Motor neuron (in vitro differentiated cells): ENCODE data around the gene SART3. TPM values are rescaled to one million over a fixed set of nuclear protein-coding genes. Genes with fewer than 3 reads are reported as not detected.
A peak's percentile ranks its signal among the peaks of the same experiment; 100 is the strongest.

ENCODE experiments used
- ATAC-seq, 8 experiments: fragments of 200-7000 bp; cut with Tn5 transposase; replicated peaks in 6 of 8; 2 replicates each; pipeline ENCODE4 v1.8.0; 2021; ENCODE audit warnings: mild to moderate bottlenecking in 8 of 8, moderate library complexity in 8 of 8
- H3K27ac ChIP-seq, 2 donors: fragments of 250-450 bp; sonication (Bioruptor Pico); 2 replicates each; pipeline ENCODE4 v1.9.0; 2021; ENCODE audit warnings: antibody characterized with exemption in 2 of 2, mild to moderate bottlenecking in 2 of 2, moderate library complexity in 1 of 2
- H3K4me1 ChIP-seq, 2 donors: fragments of 250-450 bp; sonication (Bioruptor Pico); replicated peaks in 1 of 2; 2 replicates each; pipeline ENCODE4 v1.6.1; 2021; ENCODE audit warnings: antibody characterized with exemption in 2 of 2, mild to moderate bottlenecking in 2 of 2, moderate library complexity in 1 of 2
- H3K4me3 ChIP-seq, 5 donors: fragments of 250-450 bp; sonication (Bioruptor Pico); 2 replicates each; pipeline ENCODE4 v1.9.0; 2021; ENCODE audit warnings: antibody characterized with exemption in 5 of 5, mild to moderate bottlenecking in 5 of 5, moderate library complexity in 4 of 5
- WGBS, 10 experiments: fragments of 450-650 bp; shearing (Covaris generic); methylation state at CpG; one replicate each; pipeline ENCODE4 v1.0.0; 2022; 5-methylcytosine and 5-hydroxymethylcytosine counted together
- in situ Hi-C, 9 experiments: fragments of 400-800 bp; cut with MboI; loops; one replicate each; pipeline ENCODE4 v1.15.0; 2021; ENCODE audit warnings: low sequenced_read_pairs in 9 of 9, low pct_unique_long_range_greater_than_20kb in 2 of 9; ENCODE audit not compliant: unreplicated experiment in 9 of 9
- total RNA-seq, 8 experiments: library from RNA; unstranded; fragments of 300-600 nt; gene quantifications; 2 replicates each; pipeline versions ENCODE4 v1.2.3 to v1.2.4, GENCODE V29; 2022

The SART3 gene
- total RNA-seq, 8 experiments from 2014 or later = 39.7 to 68.7 (median 46.1) TPM

GRCh38 chr12:108517288-108518100 is 43.5 kb downstream of the SART3 start:
- in situ Hi-C loops = loop anchor here in 1 of 9 experiments (25.0 kb wide), 1 partner anchor 580 kb away; no protein-coding TSS in a partner anchor
- Histone ChIP-seq H3K27ac (no peak overlapping the region), H3K4me3 (no peak overlapping the region), H3K4me1 (peaks cover 4 to 7% of the 10 kb centered on the region in 2 donors)
- 60 to 100% (median 90%) methylated on average over 1 to 7 of the region's 12 CpGs; no CpG with 5 or more reads in 4 of the 10 experiments for WGBS, 10 experiments
- no peak for ATAC-seq

- no peak overlapping the region for H3K4me3 ChIP-seq
- no peak overlapping the region for H3K27ac ChIP-seq
- peaks cover 6 to 10% of the 10 kb centered on the region in 2 donors for H3K4me1 ChIP-seq
- in situ Hi-C loops = loop anchor here in 1 of 9 experiments (25.0 kb wide), 1 partner anchor 579 kb away; no protein-coding TSS in a partner anchor
- no peak for ATAC-seq
- WGBS, 10 experiments = 83 to 100% (median 94%) methylated on average over 1 to 10 of the region's 23 CpGs; no CpG with 5 or more reads in 3 of the 10 experiments
Measured at GRCh38 chr12:108516511-108517275, 44.3 kb downstream of the SART3 start.

- H3K4me1 ChIP-seq = peaks cover 6 to 12% of the 10 kb centered on the region in 2 donors
- in situ Hi-C loops = loop anchor here in 1 of 9 experiments (25.0 kb wide), 1 partner anchor 579 kb away; no protein-coding TSS in a partner anchor
- 29 to 90% (median 70%) methylated on average over 2 to 5 of the region's 5 CpGs; no CpG with 5 or more reads in 5 of the 10 experiments for WGBS, 10 experiments
- peak overlapping the region; percentile 54 to 93 (median 78) for H3K4me3 ChIP-seq
- peak overlapping the region in 1 of 2 donors; percentile 71 for H3K27ac ChIP-seq
- peak in 2 of 8 experiments; percentile 1 to 5 for ATAC-seq
Measured at GRCh38 chr12:108515916-108516315, 45.1 kb downstream of the SART3 start.

GRCh38 chr12:108514973-108515814 is 45.8 kb downstream of the SART3 start, which contains the start of gene FICD:
Gene FICD, plus strand, starts transcription at chr12:108515277. Its CDS starts 1,696 bp downstream, at chr12:108516973.
- WGBS, 10 experiments = 0 to 5% (median 1%) methylated on average over 4 to 14 of the region's 67 CpGs; no CpG with 5 or more reads in 7 of the 10 experiments
- peak within 1 kb of the TSS; percentile 34 to 71 for H3K27ac ChIP-seq
- peak; percentile 86 to 97 (median 95) for ATAC-seq
- H3K4me1 ChIP-seq = peaks cover 6 to 12% of the 10 kb centered on the region in 2 donors
- H3K4me3 ChIP-seq = peak within 1 kb of the TSS; percentile 54 to 93 (median 78)
- in situ Hi-C loops = loop anchor here in 1 of 9 experiments (25.0 kb wide), 1 partner anchor 578 kb away; no protein-coding TSS in a partner anchor

GRCh38 chr12:108514468-108514972 is 46.5 kb downstream of the SART3 start:
- ATAC-seq = peak in 2 of 8 experiments; percentile 2 to 19

GRCh38 chr12:108511633-108512540 is 49.1 kb downstream of the SART3 start:
- Histone ChIP-seq H3K27ac (no peak overlapping the region), H3K4me3 (no peak overlapping the region), H3K4me1 (peaks cover 6 to 24% of the 10 kb centered on the region in 2 donors)
- in situ Hi-C loops = loop anchor here in 1 of 9 experiments (25.0 kb wide), 1 partner anchor 575 kb away; no protein-coding TSS in a partner anchor
- WGBS, 10 experiments = 0 to 36% (median 18%) methylated on average over 3 to 12 of the region's 15 CpGs; no CpG with 5 or more reads in 1 of the 10 experiments
- no peak for ATAC-seq

More at GRCh38 chr12:108514468-108514972, 46.5 kb downstream of the SART3 start:
- Histone ChIP-seq H3K4me1 (peaks cover 6 to 12% of the 10 kb centered on the region in 2 donors), H3K27ac (no peak overlapping the region), H3K4me3 (peak overlapping the region; percentile 30 to 93 (median 78))
- in situ Hi-C loops = loop anchor here in 1 of 9 experiments (25.0 kb wide), 1 partner anchor 577 kb away; no protein-coding TSS in a partner anchor
- 15 to 73% (median 39%) methylated on average over 6 to 19 of the region's 19 CpGs for WGBS, 10 experiments

GRCh38 chr12:108510836-108511235 is 50.1 kb downstream of the SART3 start:
- 30 to 100% (median 100%) methylated on average over 1 to 2 of the region's 2 CpGs; no CpG with 5 or more reads in 1 of the 10 experiments for WGBS, 10 experiments
- no peak overlapping the region for H3K27ac ChIP-seq
- ATAC-seq = no peak
- H3K4me1 ChIP-seq = peaks cover 4 to 19% of the 10 kb centered on the region in 2 donors
- H3K4me3 ChIP-seq = no peak overlapping the region
- in situ Hi-C loops = loop anchor here in 1 of 9 experiments (25.0 kb wide), 1 partner anchor 574 kb away; no protein-coding TSS in a partner anchor

- in situ Hi-C loops = loop anchor here in 1 of 9 experiments (25.0 kb wide), 1 partner anchor 573 kb away; no protein-coding TSS in a partner anchor
- no peak overlapping the region for H3K27ac ChIP-seq
- WGBS, 10 experiments = 0 to 91% (median 48%) methylated on average over 1 of the region's 1 CpG; no CpG with 5 or more reads in 4 of the 10 experiments
- no peak overlapping the region for H3K4me3 ChIP-seq
- peaks cover 2 to 17% of the 10 kb centered on the region in 2 donors for H3K4me1 ChIP-seq
- ATAC-seq = no peak
Measured at GRCh38 chr12:108509806-108510205, 51.2 kb downstream of the SART3 start.

GRCh38 chr12:108507971-108508642 is 52.9 kb downstream of the SART3 start:
- Histone ChIP-seq H3K4me1 (peaks cover 2 to 17% of the 10 kb centered on the region in 2 donors), H3K4me3 (no peak overlapping the region), H3K27ac (no peak overlapping the region)
- ATAC-seq = peak in 4 of 8 experiments; percentile 25 to 74 (median 33)
- in situ Hi-C loops = loop anchor here in 1 of 9 experiments (25.0 kb wide), 1 partner anchor 571 kb away; no protein-coding TSS in a partner anchor
- whole genome bisulfite sequencing, 10 experiments = 0 to 74% (median 0%) methylated on average over 1 to 2 of the region's 3 CpGs; no CpG with 5 or more reads in 4 of the 10 experiments

GRCh38 chr12:108505129-108505528 is 55.8 kb downstream of the SART3 start:
- 3 to 100% (median 60%) methylated on average over 2 to 7 of the region's 7 CpGs; no CpG with 5 or more reads in 3 of the 10 experiments for WGBS, 10 experiments

More at GRCh38 chr12:108505129-108505528, 55.8 kb downstream of the SART3 start:
- Histone ChIP-seq H3K4me1 (peaks cover 0 to 12% of the 10 kb centered on the region in 2 donors), H3K4me3 (no peak overlapping the region), H3K27ac (no peak overlapping the region)
- in situ Hi-C loops = loop anchor here in 1 of 9 experiments (25.0 kb wide), 1 partner anchor 568 kb away; no protein-coding TSS in a partner anchor
- ATAC-seq = peak in 1 of 8 experiments; percentile 84
